ENCODE data around the gene CS.

- no peak for TF ChIP-seq PPARA (CRISPR knock-in tag; IDR thresholded peaks at IDR 0.05; ENCODE audit: borderline replicate concordance)
- TF ChIP-seq PATZ1 (CRISPR knock-in tag; IDR thresholded peaks at IDR 0.05; ENCODE audit: borderline replicate concordance), result no peak
- no peak for TF ChIP-seq ZFP3 (CRISPR knock-in tag; IDR thresholded peaks at IDR 0.05)
- TF ChIP-seq ISL1 (CRISPR knock-in tag; IDR thresholded peaks at IDR 0.05), result no peak
- no peak for TF ChIP-seq SNAI2 (CRISPR knock-in tag; IDR thresholded peaks at IDR 0.05)
- TF ChIP-seq, protein P1, sequence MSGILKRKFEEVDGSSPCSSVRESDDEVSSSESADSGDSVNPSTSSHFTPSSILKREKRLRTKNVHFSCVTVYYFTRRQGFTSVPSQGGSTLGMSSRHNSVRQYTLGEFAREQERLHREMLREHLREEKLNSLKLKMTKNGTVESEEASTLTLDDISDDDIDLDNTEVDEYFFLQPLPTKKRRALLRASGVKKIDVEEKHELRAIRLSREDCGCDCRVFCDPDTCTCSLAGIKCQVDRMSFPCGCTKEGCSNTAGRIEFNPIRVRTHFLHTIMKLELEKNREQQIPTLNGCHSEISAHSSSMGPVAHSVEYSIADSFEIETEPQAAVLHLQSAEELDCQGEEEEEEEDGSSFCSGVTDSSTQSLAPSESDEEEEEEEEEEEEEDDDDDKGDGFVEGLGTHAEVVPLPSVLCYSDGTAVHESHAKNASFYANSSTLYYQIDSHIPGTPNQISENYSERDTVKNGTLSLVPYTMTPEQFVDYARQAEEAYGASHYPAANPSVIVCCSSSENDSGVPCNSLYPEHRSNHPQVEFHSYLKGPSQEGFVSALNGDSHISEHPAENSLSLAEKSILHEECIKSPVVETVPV (CRISPR knock-in tag; IDR thresholded peaks at IDR 0.05), result no peak
Measured at GRCh38 chr12:56229082-56229481, 71.0 kb downstream of the CS start.

Data from SK-N-SH treated with all-trans-retinoic acid at 6 μM for 48 hours (cell line).